ENCODE results near the gene ZNF584. TPM values are rescaled to one million over a fixed set of nuclear protein-coding genes. Genes with fewer than 3 reads are reported as not detected.

The ZNF584 gene
- total and polyA plus RNA-seq, 2 donors (not counting 1 experiment from before 2014, with no cell fraction given), result 3.0 to 12.3 TPM

DNA sequence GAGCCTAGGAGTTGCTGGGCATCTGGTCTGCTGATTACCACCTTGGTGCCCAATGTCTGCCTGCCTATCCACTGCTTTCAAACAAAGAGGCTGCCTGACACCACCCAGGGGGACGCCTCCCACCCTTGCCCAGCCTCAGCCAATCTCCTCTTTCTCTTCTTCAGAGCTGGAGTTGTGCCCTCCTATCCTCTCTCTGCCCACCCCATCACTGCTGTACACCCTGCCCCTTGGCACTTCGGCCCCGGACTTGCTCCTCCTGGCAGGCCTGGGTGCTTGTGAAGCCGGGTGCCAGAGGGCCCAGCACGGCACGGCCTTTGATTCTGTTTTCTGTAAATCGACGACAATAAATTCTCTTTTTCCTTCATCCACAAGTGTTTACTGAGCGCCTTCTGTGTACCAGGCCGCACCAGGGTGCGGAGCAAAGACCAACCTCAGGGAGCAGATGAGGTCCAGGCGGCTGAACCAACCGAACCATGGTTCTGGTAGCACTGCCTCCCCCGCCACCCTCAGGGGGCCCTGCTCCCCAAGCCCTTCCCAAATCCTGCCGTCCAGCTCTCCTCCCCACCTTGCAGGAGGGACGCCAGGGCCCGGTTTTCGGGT is 8.0 kb upstream of the ZNF584 start:
- H3K27me3 ChIP-seq (replicated peaks in 1 of 4; ENCODE audit: control extremely low read depth in 1 of 4, control insufficient read depth in 3 of 4, insufficient read depth in 4 of 4, low read length in 3 of 4), result peaks cover 0 to 26% (median 10%) of the 10 kb centered on the region in 4 experiments
- DNase-seq, result no peak
- peak overlapping the region; percentile 99 for H3K4me2 ChIP-seq (replicated peaks; ENCODE audit: low read depth, low read length, poor library complexity, severe bottlenecking)
- TF ChIP-seq, protein P1, sequence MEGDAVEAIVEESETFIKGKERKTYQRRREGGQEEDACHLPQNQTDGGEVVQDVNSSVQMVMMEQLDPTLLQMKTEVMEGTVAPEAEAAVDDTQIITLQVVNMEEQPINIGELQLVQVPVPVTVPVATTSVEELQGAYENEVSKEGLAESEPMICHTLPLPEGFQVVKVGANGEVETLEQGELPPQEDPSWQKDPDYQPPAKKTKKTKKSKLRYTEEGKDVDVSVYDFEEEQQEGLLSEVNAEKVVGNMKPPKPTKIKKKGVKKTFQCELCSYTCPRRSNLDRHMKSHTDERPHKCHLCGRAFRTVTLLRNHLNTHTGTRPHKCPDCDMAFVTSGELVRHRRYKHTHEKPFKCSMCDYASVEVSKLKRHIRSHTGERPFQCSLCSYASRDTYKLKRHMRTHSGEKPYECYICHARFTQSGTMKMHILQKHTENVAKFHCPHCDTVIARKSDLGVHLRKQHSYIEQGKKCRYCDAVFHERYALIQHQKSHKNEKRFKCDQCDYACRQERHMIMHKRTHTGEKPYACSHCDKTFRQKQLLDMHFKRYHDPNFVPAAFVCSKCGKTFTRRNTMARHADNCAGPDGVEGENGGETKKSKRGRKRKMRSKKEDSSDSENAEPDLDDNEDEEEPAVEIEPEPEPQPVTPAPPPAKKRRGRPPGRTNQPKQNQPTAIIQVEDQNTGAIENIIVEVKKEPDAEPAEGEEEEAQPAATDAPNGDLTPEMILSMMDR (IDR thresholded peaks at IDR 0.05), result no peak
- no peak for TF ChIP-seq EZH2 (IDR thresholded peaks at IDR 0.05; ENCODE audit: borderline replicate concordance, insufficient read depth, low read depth, low read length, poor library complexity, severe bottlenecking)
- Mint-ChIP-seq H3K4me3 (peak overlapping the region; percentile 89), H3K4me1 (peaks cover 7% of the 10 kb centered on the region), H3K9me3 (ENCODE audit: insufficient read depth) (no peaks in the 10 kb centered on the region), H3K27me3 (peaks cover 3% of the 10 kb centered on the region), H3K27ac (no peak overlapping the region)
- H3K4me3 ChIP-seq (ENCODE audit: control extremely low read depth in 1 of 5, extremely low read depth in 1 of 5, insufficient read depth in 1 of 5, low read depth in 2 of 5, low read length in 4 of 5), result peak overlapping the region in 4 of 5 experiments; percentile 50 to 69 (median 57)
- peaks cover 2% of the 10 kb centered on the region for H3K79me2 ChIP-seq (ENCODE audit: control insufficient read depth, insufficient read depth, low read length)
- ATAC-seq (ENCODE audit: low read depth), result no peak
- intact Hi-C loops (cut with micrococcal nuclease), result loop anchor here (2.0 kb wide), 1 partner anchor 66 kb away; the partner anchor contains the start of gene ZNF324
- peaks cover 10 to 21% of the 10 kb centered on the region in 2 donors for H3K4me1 ChIP-seq (ENCODE audit: control insufficient read depth in 2 of 2, insufficient read depth in 2 of 2, low read length in 2 of 2)
- no peaks in the 10 kb centered on the region for H4K20me1 ChIP-seq (ENCODE audit: control insufficient read depth, insufficient read depth, low read length, poor library complexity, severe bottlenecking)
- H3K36me3 ChIP-seq (replicated peaks in 1 of 2; ENCODE audit: control extremely low read depth in 1 of 2, control insufficient read depth in 1 of 2, extremely low read depth in 1 of 2, insufficient read depth in 2 of 2, low read length in 1 of 2), result no peaks in the 10 kb centered on the region
- ChIA-PET POLR2A (interaction anchor here (0.6 to 0.7 kb wide), 2 partner anchors 8 to 56 kb away, joined by 3 read pairs; partner anchors contain the start of gene ZNF584), CTCF (no interaction called here)
- 75% methylated on average over 18 of the region's 18 CpGs for WGBS (ENCODE audit: insufficient coverage)
- H3K9me3 ChIP-seq (ENCODE audit: control extremely low read depth in 1 of 3, control insufficient read depth in 2 of 3, insufficient read depth in 1 of 3, low read length in 2 of 3), result peaks cover 0 to 12% (median 0%) of the 10 kb centered on the region in 3 donors
- peak overlapping the region; percentile 68 for H3K9ac ChIP-seq (ENCODE audit: low read length)
- H3K27ac ChIP-seq (ENCODE audit: low read length in 2 of 2), result peak overlapping the region; percentile 32 to 63
- peak overlapping the region; percentile 84 for H2AFZ ChIP-seq (ENCODE audit: insufficient read depth, low read depth, low read length, poor library complexity, severe bottlenecking)

Measured in B cell (primary cell).